ENCODE results near the gene PIK3CB. TPM values are rescaled to one million over a fixed set of nuclear protein-coding genes. Genes with fewer than 3 reads are reported as not detected.
A peak's percentile ranks its signal among the peaks of the same experiment; 100 is the strongest.
"Not testable (repeated sequence)": the region's sequence is repeated elsewhere in the genome, so short reads cannot be mapped to it uniquely, and the experiment has no call there.

PIK3CB gene
- total RNA-seq, 1 donor from 2014 or later, result 30.7 TPM

GRCh38 chr3:138776961-138777360 is 57.8 kb downstream of the PIK3CB start:
- ATAC-seq (ENCODE audit: poor library complexity) (no peak), DNase-seq (no peak)
- intact Hi-C loops (cut with DNase I), result no loop called here

- intact Hi-C loops (cut with DNase I), result no loop called here
- no peak for DNase-seq
- ATAC-seq (ENCODE audit: poor library complexity), result peak; percentile 28
These were observed 59.5 kb downstream of the PIK3CB start for GRCh38 chr3:138775254-138775595.

- DNase-seq (no peak), ATAC-seq (ENCODE audit: poor library complexity) (peak; percentile 91)
- intact Hi-C loops (cut with DNase I), result no loop called here
These were observed 60.0 kb downstream of the PIK3CB start for GRCh38 chr3:138774529-138775253.

- DNase-seq (no peak), ATAC-seq (ENCODE audit: poor library complexity) (no peak)
- intact Hi-C loops (cut with DNase I), result no loop called here
These were observed 63.1 kb downstream of the PIK3CB start for GRCh38 chr3:138771585-138771984.

GRCh38 chr3:138769616-138770015 is 65.1 kb downstream of the PIK3CB start:
- ATAC-seq (ENCODE audit: poor library complexity) (no peak), DNase-seq (no peak)
- intact Hi-C loops (cut with DNase I), result no loop called here

GRCh38 chr3:138768946-138769345 is 65.8 kb downstream of the PIK3CB start:
- ATAC-seq (ENCODE audit: poor library complexity) (no peak), DNase-seq (no peak)
- intact Hi-C loops (cut with DNase I), result no loop called here

GRCh38 chr3:138768125-138768524 is 66.6 kb downstream of the PIK3CB start:
- DNase-seq (no peak), ATAC-seq (ENCODE audit: poor library complexity) (peak; percentile 31)
- intact Hi-C loops (cut with DNase I), result no loop called here

- ATAC-seq (ENCODE audit: poor library complexity) (no peak), DNase-seq (no peak)
- intact Hi-C loops (cut with DNase I), result no loop called here
These were observed 67.1 kb downstream of the PIK3CB start for GRCh38 chr3:138767498-138768104.

GRCh38 chr3:138761002-138761401 is 73.7 kb downstream of the PIK3CB start:
- ATAC-seq (ENCODE audit: poor library complexity), result no peak
- no peak for DNase-seq
- intact Hi-C loops (cut with DNase I), result no loop called here

- DNase-seq (no peak), ATAC-seq (ENCODE audit: poor library complexity) (no peak)
- intact Hi-C loops (cut with DNase I), result no loop called here
These were observed 86.5 kb downstream of the PIK3CB start for GRCh38 chr3:138748190-138748589.

GRCh38 chr3:138747225-138747624 is 87.5 kb downstream of the PIK3CB start:
- ATAC-seq (ENCODE audit: poor library complexity) (no peak), DNase-seq (no peak)
- intact Hi-C loops (cut with DNase I), result no loop called here

GRCh38 chr3:138740072-138740471 is 94.7 kb downstream of the PIK3CB start:
- no peak for DNase-seq

GRCh38 chr3:138732456-138732855 is 102.3 kb downstream of the PIK3CB start:
- intact Hi-C loops (cut with DNase I), result no loop called here
- no peak for DNase-seq
- ATAC-seq (ENCODE audit: poor library complexity), result no peak

More at GRCh38 chr3:138740072-138740471, 94.7 kb downstream of the PIK3CB start:
- no peak for ATAC-seq (ENCODE audit: poor library complexity)
- intact Hi-C loops (cut with DNase I), result no loop called here

- no peak for DNase-seq
- intact Hi-C loops (cut with DNase I), result no loop called here
- ATAC-seq (ENCODE audit: poor library complexity), result no peak
These were observed 107.6 kb downstream of the PIK3CB start for GRCh38 chr3:138726946-138727730.

GRCh38 chr3:138726042-138726441 is 108.7 kb downstream of the PIK3CB start:
- DNase-seq; intact Hi-C loops (cut with DNase I): not testable (repeated sequence)
- peak; percentile 12 for ATAC-seq (ENCODE audit: poor library complexity)

GRCh38 chr3:138725116-138725515 is 109.6 kb downstream of the PIK3CB start:
- no peak for DNase-seq
- intact Hi-C loops (cut with DNase I), result no loop called here
- ATAC-seq (ENCODE audit: poor library complexity), result no peak

GRCh38 chr3:138724443-138724842 is 110.3 kb downstream of the PIK3CB start:
- DNase-seq (no peak), ATAC-seq (ENCODE audit: poor library complexity) (no peak)
- intact Hi-C loops (cut with DNase I), result no loop called here

GRCh38 chr3:138718849-138719248 is 115.9 kb downstream of the PIK3CB start:
- DNase-seq (no peak), ATAC-seq (ENCODE audit: poor library complexity) (no peak)
- intact Hi-C loops (cut with DNase I), result no loop called here

GRCh38 chr3:138717348-138717747 is 117.4 kb downstream of the PIK3CB start:
- no peak for DNase-seq
- intact Hi-C loops (cut with DNase I), result no loop called here
- no peak for ATAC-seq (ENCODE audit: poor library complexity)

GRCh38 chr3:138712086-138712485 is 122.6 kb downstream of the PIK3CB start:
- intact Hi-C loops (cut with DNase I), result no loop called here
- DNase-seq, result no peak
- no peak for ATAC-seq (ENCODE audit: poor library complexity)
